ENCODE results near the gene PDLIM4. TPM values are rescaled to one million over a fixed set of nuclear protein-coding genes. Genes with fewer than 3 reads are reported as not detected.

Gene PDLIM4
- total and polyA plus RNA-seq, 2 experiments from 2014 or later = 84.4 to 156 TPM

GRCh38 chr5:132218321-132218720, 39.2 kb upstream of the PDLIM4 start:
- WGBS, 2 experiments (ENCODE audit: low coverage in 1 of 2, low lambda C conversion rate in 2 of 2, missing lambda C conversion rate in 2 of 2) = 77 to 79% methylated on average over 4 of the region's 4 CpGs
- TF ChIP-seq EZH2phosphoT487 (IDR thresholded peaks at IDR 0.05; ENCODE audit: insufficient read depth, low read depth) (no peak), EZH2 (IDR thresholded peaks at IDR 0.05; ENCODE audit: insufficient read depth, poor library complexity, severe bottlenecking) (no peak)

GRCh38 chr5:132219289-132219970, 38.1 kb upstream of the PDLIM4 start:
- Histone ChIP-seq H3K9ac (no peak overlapping the region), H3F3A (ENCODE audit: insufficient read depth) (peaks cover 54% of the 10 kb centered on the region), H2AFZ (no peak overlapping the region), H3K27ac (no peak overlapping the region), H3K79me2 (ENCODE audit: insufficient read depth) (peaks cover 91% of the 10 kb centered on the region), H3K9me3 (ENCODE audit: low read depth) (no peaks in the 10 kb centered on the region), H3K9me2 (ENCODE audit: insufficient read depth) (no peaks in the 10 kb centered on the region), H3K4me1 (ENCODE audit: insufficient read depth) (peaks cover 54% of the 10 kb centered on the region), H4K20me1 (ENCODE audit: insufficient read depth) (no peaks in the 10 kb centered on the region; the same call in 1 of the 2 replicates), H3K36me3 (ENCODE audit: low read depth) (peaks cover 12% of the 10 kb centered on the region; the same call in 1 of the 2 replicates), H3K4me3 (no peak overlapping the region), H3K4me2 (ENCODE audit: unreplicated experiment) (no peak overlapping the region), H3K27me3 (replicated peaks; ENCODE audit: insufficient read depth) (no peaks in the 10 kb centered on the region)
- TF ChIP-seq EZH2 (IDR thresholded peaks at IDR 0.05; ENCODE audit: insufficient read depth, poor library complexity, severe bottlenecking) (no peak), EZH2phosphoT487 (IDR thresholded peaks at IDR 0.05; ENCODE audit: insufficient read depth, low read depth) (no peak)
- DNase-seq = no peak
- in situ Hi-C loops (cut with MboI) = no loop called here
- 99 to 100% methylated on average over 6 of the region's 6 CpGs for WGBS, 2 experiments (ENCODE audit: low coverage in 1 of 2, low lambda C conversion rate in 2 of 2, missing lambda C conversion rate in 2 of 2)

More at GRCh38 chr5:132218321-132218720, 39.2 kb upstream of the PDLIM4 start:
- Histone ChIP-seq H3K9ac (no peak overlapping the region), H3K9me3 (ENCODE audit: low read depth) (no peaks in the 10 kb centered on the region), H3K27ac (no peak overlapping the region), H3K9me2 (ENCODE audit: insufficient read depth) (no peaks in the 10 kb centered on the region), H4K20me1 (ENCODE audit: insufficient read depth) (no peaks in the 10 kb centered on the region; the same call in 1 of the 2 replicates), H3K4me1 (ENCODE audit: insufficient read depth) (peaks cover 42% of the 10 kb centered on the region), H3F3A (ENCODE audit: insufficient read depth) (peaks cover 47% of the 10 kb centered on the region), H3K27me3 (replicated peaks; ENCODE audit: insufficient read depth) (no peaks in the 10 kb centered on the region), H3K79me2 (ENCODE audit: insufficient read depth) (peaks cover 88% of the 10 kb centered on the region), H3K4me2 (ENCODE audit: unreplicated experiment) (no peak overlapping the region), H3K36me3 (ENCODE audit: low read depth) (peaks cover 19% of the 10 kb centered on the region; the same call in 1 of the 2 replicates), H2AFZ (no peak overlapping the region), H3K4me3 (no peak overlapping the region)
- in situ Hi-C loops (cut with MboI) = no loop called here
- no peak for DNase-seq

DNA sequence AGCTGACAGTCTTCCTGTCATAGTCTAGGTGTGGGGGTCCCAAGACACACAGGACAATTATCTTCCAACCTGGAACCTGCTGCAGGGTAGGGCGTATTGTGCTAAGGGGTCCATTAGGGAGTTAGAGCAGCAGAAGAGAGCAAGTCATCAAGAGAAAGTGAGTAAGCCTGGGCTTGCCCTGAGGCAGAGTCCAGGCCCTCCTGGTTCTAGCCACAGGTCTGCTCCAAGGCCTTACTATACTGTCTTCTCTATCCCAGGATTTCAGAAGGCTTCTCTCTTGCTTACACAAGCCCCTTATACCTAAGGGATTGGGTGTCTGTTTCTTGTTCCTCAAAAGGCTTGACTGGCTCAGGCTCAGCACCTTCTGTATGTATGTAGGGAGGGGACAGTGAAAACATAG, 37.5 kb upstream of the PDLIM4 start:
- Histone ChIP-seq H3F3A (ENCODE audit: insufficient read depth) (peaks cover 54% of the 10 kb centered on the region), H3K9me3 (ENCODE audit: low read depth) (no peaks in the 10 kb centered on the region), H3K4me2 (ENCODE audit: unreplicated experiment) (no peak overlapping the region), H3K36me3 (ENCODE audit: low read depth) (peaks cover 12% of the 10 kb centered on the region; the same call in 1 of the 2 replicates), H4K20me1 (ENCODE audit: insufficient read depth) (no peaks in the 10 kb centered on the region; the same call in 1 of the 2 replicates), H3K4me1 (ENCODE audit: insufficient read depth) (peaks cover 55% of the 10 kb centered on the region), H3K4me3 (no peak overlapping the region), H3K27me3 (replicated peaks; ENCODE audit: insufficient read depth) (no peaks in the 10 kb centered on the region), H3K27ac (no peak overlapping the region), H3K79me2 (ENCODE audit: insufficient read depth) (peaks cover 89% of the 10 kb centered on the region), H3K9ac (0 out of 2 replicates have a peak overlapping the region, but pooled peaks have one; percentile 7), H2AFZ (no peak overlapping the region), H3K9me2 (ENCODE audit: insufficient read depth) (no peaks in the 10 kb centered on the region)
- in situ Hi-C loops (cut with MboI) = no loop called here
- no peak for DNase-seq
- TF ChIP-seq EZH2phosphoT487 (IDR thresholded peaks at IDR 0.05; ENCODE audit: insufficient read depth, low read depth) (no peak), EZH2 (IDR thresholded peaks at IDR 0.05; ENCODE audit: insufficient read depth, poor library complexity, severe bottlenecking) (no peak)
- 95 to 96% methylated on average over 1 of the region's 1 CpG for WGBS, 2 experiments (ENCODE audit: low coverage in 1 of 2, low lambda C conversion rate in 2 of 2, missing lambda C conversion rate in 2 of 2)

DNA sequence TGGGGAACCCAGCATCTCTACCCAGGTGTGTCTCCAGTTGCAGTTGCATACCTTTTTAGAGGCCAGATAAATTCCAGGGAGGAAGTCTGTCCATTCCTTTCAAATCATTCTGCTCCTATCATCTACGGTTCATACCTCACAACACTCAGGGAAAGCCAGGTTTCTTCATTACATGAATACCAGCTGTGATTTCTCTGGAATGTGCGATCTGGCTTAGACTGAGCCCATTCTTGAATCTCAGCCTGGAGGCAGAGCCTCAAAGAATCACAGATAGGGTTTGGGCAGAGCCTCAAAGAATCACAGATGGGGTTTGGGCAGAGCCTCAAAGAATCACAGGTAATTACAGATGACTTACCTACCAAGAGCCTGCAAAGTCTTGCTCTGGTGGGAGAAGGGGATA, 37.0 kb upstream of the PDLIM4 start:
- Histone ChIP-seq H3K9me2 (ENCODE audit: insufficient read depth) (no peaks in the 10 kb centered on the region), H3K79me2 (ENCODE audit: insufficient read depth) (peaks cover 89% of the 10 kb centered on the region), H2AFZ (no peak overlapping the region), H3F3A (ENCODE audit: insufficient read depth) (peaks cover 56% of the 10 kb centered on the region), H3K36me3 (ENCODE audit: low read depth) (peaks cover 12% of the 10 kb centered on the region; the same call in 1 of the 2 replicates), H3K27ac (no peak overlapping the region), H3K9me3 (ENCODE audit: low read depth) (no peaks in the 10 kb centered on the region), H4K20me1 (ENCODE audit: insufficient read depth) (no peaks in the 10 kb centered on the region; the same call in 1 of the 2 replicates), H3K9ac (0 out of 2 replicates have a peak overlapping the region, but pooled peaks have one; percentile 7), H3K4me2 (ENCODE audit: unreplicated experiment) (no peak overlapping the region), H3K27me3 (replicated peaks; ENCODE audit: insufficient read depth) (no peaks in the 10 kb centered on the region), H3K4me1 (ENCODE audit: insufficient read depth) (peaks cover 58% of the 10 kb centered on the region), H3K4me3 (no peak overlapping the region)
- no peak for DNase-seq
- in situ Hi-C loops (cut with MboI) = no loop called here
- 91 to 98% methylated on average over 2 of the region's 2 CpGs for WGBS, 2 experiments (ENCODE audit: low coverage in 1 of 2, low lambda C conversion rate in 2 of 2, missing lambda C conversion rate in 2 of 2)
- TF ChIP-seq EZH2phosphoT487 (IDR thresholded peaks at IDR 0.05; ENCODE audit: insufficient read depth, low read depth) (no peak), EZH2 (IDR thresholded peaks at IDR 0.05; ENCODE audit: insufficient read depth, poor library complexity, severe bottlenecking) (no peak)

All from GM23248 (cell line).